HL-60 (cell line): ENCODE results near the gene CNDP1.

Source experiments
- DNase-seq, 2 experiments: peaks; one replicate each; pipeline ENCODE4 v3.0.0-alpha.2; 2010 to 2020; ENCODE audit warnings: low read depth in 1 of 2, low spot score in 1 of 2
- H3K27ac ChIP-seq: fragments of 250-450 bp; sonication (Bioruptor Pico); replicated peaks from 2 replicates; pipeline ENCODE4 v1.5.1; 2020; ENCODE audit warnings: mild to moderate bottlenecking, moderate library complexity
- H3K27me3 ChIP-seq: fragments of 250-450 bp; sonication (Bioruptor Pico); 2 replicates; pipeline ENCODE4 v1.5.1; 2021; ENCODE audit warnings: mild to moderate bottlenecking, moderate library complexity; ENCODE audit not compliant: insufficient read depth, poor library complexity, severe bottlenecking
- H3K4me3 ChIP-seq: replicated peaks from 2 replicates; pipeline ENCODE4 v1.5.1; 2011; ENCODE audit warnings: mild to moderate bottlenecking, control low read depth, low read length; ENCODE audit not compliant: insufficient read depth
- CTCF ChIP-seq: IDR thresholded peaks from one replicate; pipeline ENCODE4 v1.5.1; 2011; ENCODE audit warnings: low read length, control low read depth, inconsistent platforms; ENCODE audit not compliant: insufficient read depth
- GABPA ChIP-seq: IDR thresholded peaks from 2 replicates; pipeline ENCODE4 v1.6.1; 2012; ENCODE audit warnings: low read depth
- POLR2AphosphoS5 ChIP-seq: IDR thresholded peaks from 2 replicates; pipeline ENCODE4 v1.6.1; 2012; ENCODE audit warnings: low read depth
- SPI1 ChIP-seq: IDR thresholded peaks from 2 replicates; pipeline ENCODE4 v1.6.1; 2012; ENCODE audit warnings: low read depth, mild to moderate bottlenecking, borderline replicate concordance
- TF ChIP-seq, protein P1 (sequence below): IDR thresholded peaks from 2 replicates; pipeline ENCODE4 v1.6.1; 2012; ENCODE audit warnings: low read depth; ENCODE audit not compliant: insufficient replicate concordance

The CNDP1 gene

GRCh38 chr18:74509856-74510769, 24.2 kb upstream of the CNDP1 start:
- H3K27ac ChIP-seq = no peak overlapping the region
- H3K27me3 ChIP-seq = no peaks in the 10 kb centered on the region
- no peak for DNase-seq
- TF ChIP-seq, protein P1, sequence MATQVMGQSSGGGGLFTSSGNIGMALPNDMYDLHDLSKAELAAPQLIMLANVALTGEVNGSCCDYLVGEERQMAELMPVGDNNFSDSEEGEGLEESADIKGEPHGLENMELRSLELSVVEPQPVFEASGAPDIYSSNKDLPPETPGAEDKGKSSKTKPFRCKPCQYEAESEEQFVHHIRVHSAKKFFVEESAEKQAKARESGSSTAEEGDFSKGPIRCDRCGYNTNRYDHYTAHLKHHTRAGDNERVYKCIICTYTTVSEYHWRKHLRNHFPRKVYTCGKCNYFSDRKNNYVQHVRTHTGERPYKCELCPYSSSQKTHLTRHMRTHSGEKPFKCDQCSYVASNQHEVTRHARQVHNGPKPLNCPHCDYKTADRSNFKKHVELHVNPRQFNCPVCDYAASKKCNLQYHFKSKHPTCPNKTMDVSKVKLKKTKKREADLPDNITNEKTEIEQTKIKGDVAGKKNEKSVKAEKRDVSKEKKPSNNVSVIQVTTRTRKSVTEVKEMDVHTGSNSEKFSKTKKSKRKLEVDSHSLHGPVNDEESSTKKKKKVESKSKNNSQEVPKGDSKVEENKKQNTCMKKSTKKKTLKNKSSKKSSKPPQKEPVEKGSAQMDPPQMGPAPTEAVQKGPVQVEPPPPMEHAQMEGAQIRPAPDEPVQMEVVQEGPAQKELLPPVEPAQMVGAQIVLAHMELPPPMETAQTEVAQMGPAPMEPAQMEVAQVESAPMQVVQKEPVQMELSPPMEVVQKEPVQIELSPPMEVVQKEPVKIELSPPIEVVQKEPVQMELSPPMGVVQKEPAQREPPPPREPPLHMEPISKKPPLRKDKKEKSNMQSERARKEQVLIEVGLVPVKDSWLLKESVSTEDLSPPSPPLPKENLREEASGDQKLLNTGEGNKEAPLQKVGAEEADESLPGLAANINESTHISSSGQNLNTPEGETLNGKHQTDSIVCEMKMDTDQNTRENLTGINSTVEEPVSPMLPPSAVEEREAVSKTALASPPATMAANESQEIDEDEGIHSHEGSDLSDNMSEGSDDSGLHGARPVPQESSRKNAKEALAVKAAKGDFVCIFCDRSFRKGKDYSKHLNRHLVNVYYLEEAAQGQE = no peak
- TF ChIP-seq GABPA (no peak), POLR2AphosphoS5 (no peak), SPI1 (no peak), CTCF (no peak)
- no peak overlapping the region for H3K4me3 ChIP-seq

- no peak for DNase-seq
- TF ChIP-seq, protein P1 = no peak
- TF ChIP-seq POLR2AphosphoS5 (no peak), GABPA (no peak), CTCF (no peak), SPI1 (no peak)
- no peaks in the 10 kb centered on the region for H3K27me3 ChIP-seq
Observed at GRCh38 chr18:74510770-74511095, 23.6 kb upstream of the CNDP1 start.

DNA sequence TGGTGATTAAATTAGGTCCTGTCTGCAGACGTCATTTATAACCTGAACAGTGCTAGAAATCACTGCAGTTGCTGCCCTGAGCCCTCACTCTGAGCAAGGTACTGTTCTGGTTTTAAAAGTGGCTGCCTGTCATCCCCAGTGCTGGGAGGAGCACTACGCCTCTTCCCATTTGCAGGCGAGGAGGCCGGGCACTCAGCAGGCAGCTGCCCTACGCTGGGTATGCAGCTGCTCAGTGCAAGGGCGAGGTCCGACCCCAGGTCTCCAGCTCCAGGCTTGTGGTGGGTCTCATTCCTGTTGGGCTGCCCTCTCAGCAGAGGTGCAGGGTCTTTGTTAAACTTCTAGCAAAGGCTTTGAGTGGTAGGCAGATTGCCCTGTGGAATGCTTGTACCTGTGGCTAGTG, 22.5 kb upstream of the CNDP1 start:
- Histone ChIP-seq H3K27ac (no peak overlapping the region), H3K4me3 (no peak overlapping the region), H3K27me3 (no peaks in the 10 kb centered on the region)
- TF ChIP-seq CTCF (no peak), POLR2AphosphoS5 (no peak), GABPA (no peak), SPI1 (no peak)
- TF ChIP-seq, protein P1 = no peak
- DNase-seq = no peak

More at GRCh38 chr18:74510770-74511095, 23.6 kb upstream of the CNDP1 start:
- Histone ChIP-seq H3K27ac (no peak overlapping the region), H3K4me3 (no peak overlapping the region)
